Trophoblast cell (in vitro differentiated cells and primary cell): ENCODE results near the gene RNLS.

Experiments used
- DNase-seq, 2 donors: peaks; one replicate each; pipeline ENCODE4 v3.0.0-alpha.2; 2016
- H2AFZ ChIP-seq: 2 replicates; pipeline ENCODE4 v1.6.1; 2013; ENCODE audit warnings: low read length, moderate library complexity, mild to moderate bottlenecking; ENCODE audit not compliant: insufficient read depth, poor library complexity
- H2AK5ac ChIP-seq: 2 replicates; pipeline ENCODE4 v1.6.1; 2013; ENCODE audit warnings: mild to moderate bottlenecking, low read length
- H2BK120ac ChIP-seq: 2 replicates; pipeline ENCODE4 v1.6.1; 2013; ENCODE audit warnings: low read length, mild to moderate bottlenecking, moderate library complexity; ENCODE audit not compliant: insufficient read depth, poor library complexity
- H2BK12ac ChIP-seq: 2 replicates; pipeline ENCODE4 v1.6.1; 2013; ENCODE audit warnings: mild to moderate bottlenecking, low read length, moderate library complexity
- H2BK5ac ChIP-seq: 2 replicates; pipeline ENCODE4 v1.6.1; 2013; ENCODE audit warnings: low read length, low read depth, moderate library complexity, mild to moderate bottlenecking; ENCODE audit not compliant: poor library complexity
- H3K14ac ChIP-seq: 2 replicates; pipeline ENCODE4 v1.6.1; 2013; ENCODE audit warnings: mild to moderate bottlenecking, low read length
- H3K18ac ChIP-seq: 2 replicates; pipeline ENCODE4 v1.6.1; 2013; ENCODE audit warnings: mild to moderate bottlenecking, low read length
- H3K23ac ChIP-seq: 2 replicates; pipeline ENCODE4 v1.6.1; 2013; ENCODE audit warnings: low read length
- H3K27ac ChIP-seq: 2 replicates; pipeline ENCODE4 v1.5.1; 2013; ENCODE audit warnings: low read depth, mild to moderate bottlenecking, inconsistent platforms, low read length, moderate library complexity
- H3K27me3 ChIP-seq: 2 replicates; pipeline ENCODE4 v1.6.1; 2013; ENCODE audit warnings: inconsistent platforms, mild to moderate bottlenecking, low read length, moderate library complexity; ENCODE audit not compliant: insufficient read depth
- H3K36me3 ChIP-seq, 2 experiments: 1 replicate in 1 of 2; 2 replicates in 1 of 2; pipeline ENCODE4 v1.6.1; 2013; ENCODE audit warnings: low read length in 2 of 2, mild to moderate bottlenecking in 2 of 2, moderate library complexity in 1 of 2; ENCODE audit not compliant: insufficient read depth in 2 of 2, control insufficient read depth in 1 of 2
- H3K4ac ChIP-seq: 2 replicates; pipeline ENCODE4 v1.6.1; 2013; ENCODE audit warnings: low read depth, mild to moderate bottlenecking, low read length, moderate library complexity
- H3K4me1 ChIP-seq, 2 experiments: 1 replicate in 1 of 2; 2 replicates in 1 of 2; pipeline ENCODE4 v1.6.1; 2013; ENCODE audit warnings: low read length in 2 of 2, mild to moderate bottlenecking in 2 of 2, moderate library complexity in 1 of 2; ENCODE audit not compliant: insufficient read depth in 2 of 2, control insufficient read depth in 1 of 2
- H3K4me2 ChIP-seq: 2 replicates; pipeline ENCODE4 v1.6.1; 2013; ENCODE audit warnings: inconsistent platforms, mild to moderate bottlenecking, low read length, moderate library complexity
- H3K4me3 ChIP-seq: 2 replicates; pipeline ENCODE4 v1.5.1; 2013; ENCODE audit warnings: mild to moderate bottlenecking, low read depth, low read length, inconsistent platforms
- H3K79me1 ChIP-seq: one replicate; pipeline ENCODE4 v1.6.1; 2013; ENCODE audit warnings: low read length
- H3K79me2 ChIP-seq: 2 replicates; pipeline ENCODE4 v1.6.1; 2013; ENCODE audit warnings: low read length, mild to moderate bottlenecking; ENCODE audit not compliant: control insufficient read depth, insufficient read depth, poor library complexity
- H3K9ac ChIP-seq: 2 replicates; pipeline ENCODE4 v1.6.1; 2013; ENCODE audit warnings: mild to moderate bottlenecking, low read length
- H3K9me3 ChIP-seq: 2 replicates; pipeline ENCODE4 v1.6.1; 2013; ENCODE audit warnings: low read depth, mild to moderate bottlenecking, control low read depth, inconsistent platforms, low read length; ENCODE audit not compliant: insufficient read depth
- H4K12ac ChIP-seq: 2 replicates; pipeline ENCODE4 v1.6.1; 2013; ENCODE audit warnings: low read depth, mild to moderate bottlenecking, low read length, moderate library complexity
- H4K8ac ChIP-seq: 2 replicates; pipeline ENCODE4 v1.6.1; 2013; ENCODE audit warnings: low read depth, mild to moderate bottlenecking, low read length, moderate library complexity
- H4K91ac ChIP-seq: one replicate; pipeline ENCODE4 v1.6.1; 2013; ENCODE audit warnings: low read depth, mild to moderate bottlenecking, low read length, moderate library complexity
- WGBS: extraction: QIAGEN DNeasy Blood & Tissue Kit; methylation state at CpG from one replicate; pipeline ENCODE4 v1.1.7; 2013; ENCODE audit warnings: missing lambda C conversion rate; ENCODE audit not compliant: insufficient read length, insufficient coverage; ENCODE audit errors: extremely low coverage; 5-methylcytosine and 5-hydroxymethylcytosine counted together

RNLS gene

GRCh38 chr10:88565072-88565471 lies 18.0 kb downstream of the RNLS start:
- Histone ChIP-seq H2BK5ac (no peak overlapping the region), H4K91ac (no peak overlapping the region), H3K4me3 (no peak overlapping the region), H4K12ac (no peak overlapping the region), H2AK5ac (no peak overlapping the region), H3K18ac (no peak overlapping the region), H2BK120ac (no peak overlapping the region), H3K27me3 (no peaks in the 10 kb centered on the region), H2BK12ac (no peak overlapping the region), H3K4me1 (no peaks in the 10 kb centered on the region), H3K27ac (no peak overlapping the region), H3K36me3 (no peaks in the 10 kb centered on the region), H3K4ac (no peak overlapping the region), H3K9ac (no peak overlapping the region), H3K9me3 (no peaks in the 10 kb centered on the region), H4K8ac (no peak overlapping the region), H3K4me2 (no peak overlapping the region), H2AFZ (no peak overlapping the region), H3K14ac (no peak overlapping the region), H3K79me2 (no peaks in the 10 kb centered on the region), H3K79me1 (no peaks in the 10 kb centered on the region), H3K23ac (no peak overlapping the region)
- peak in 1 of 2 donors; percentile 61 for DNase-seq
- WGBS = no CpG with 5 or more reads among the region's 1 CpG

- no peak for DNase-seq
- Histone ChIP-seq H3K4ac (no peak overlapping the region), H3K9ac (no peak overlapping the region), H2BK5ac (no peak overlapping the region), H3K4me3 (no peak overlapping the region), H2AFZ (no peak overlapping the region), H3K18ac (no peak overlapping the region), H3K23ac (no peak overlapping the region), H4K8ac (no peak overlapping the region), H3K9me3 (no peaks in the 10 kb centered on the region), H3K4me2 (no peak overlapping the region), H3K14ac (no peak overlapping the region), H3K79me2 (no peaks in the 10 kb centered on the region), H2BK120ac (no peak overlapping the region), H4K91ac (no peak overlapping the region), H2AK5ac (no peak overlapping the region), H3K36me3 (no peaks in the 10 kb centered on the region), H2BK12ac (no peak overlapping the region), H3K4me1 (no peaks in the 10 kb centered on the region), H4K12ac (no peak overlapping the region), H3K27ac (no peak overlapping the region), H3K79me1 (no peaks in the 10 kb centered on the region), H3K27me3 (no peaks in the 10 kb centered on the region)
- WGBS = no CpG with 5 or more reads among the region's 1 CpG
These were observed 21.0 kb downstream of the RNLS start for GRCh38 chr10:88562152-88562551.

- Histone ChIP-seq H3K18ac (no peak overlapping the region), H3K79me2 (no peaks in the 10 kb centered on the region), H3K36me3 (no peaks in the 10 kb centered on the region), H3K4me1 (no peaks in the 10 kb centered on the region), H3K79me1 (no peaks in the 10 kb centered on the region), H3K23ac (no peak overlapping the region), H4K91ac (no peak overlapping the region), H3K9me3 (no peaks in the 10 kb centered on the region), H3K9ac (no peak overlapping the region), H3K4me3 (no peak overlapping the region), H3K4me2 (no peak overlapping the region), H4K12ac (no peak overlapping the region), H3K4ac (no peak overlapping the region), H3K27me3 (no peaks in the 10 kb centered on the region), H2AK5ac (no peak overlapping the region), H2BK120ac (no peak overlapping the region), H2AFZ (no peak overlapping the region), H2BK5ac (no peak overlapping the region), H2BK12ac (no peak overlapping the region), H3K27ac (no peak overlapping the region), H3K14ac (no peak overlapping the region), H4K8ac (no peak overlapping the region)
- no CpG with 5 or more reads among the region's 2 CpGs for WGBS
- no peak for DNase-seq
These were observed 25.5 kb downstream of the RNLS start for GRCh38 chr10:88557658-88558057.

GRCh38 chr10:88557256-88557655 lies 25.9 kb downstream of the RNLS start:
- Histone ChIP-seq H3K27ac (no peak overlapping the region), H3K23ac (no peak overlapping the region), H3K18ac (no peak overlapping the region), H3K4me3 (no peak overlapping the region), H4K8ac (no peak overlapping the region), H4K12ac (no peak overlapping the region), H3K4me2 (no peak overlapping the region), H2BK120ac (no peak overlapping the region), H3K79me1 (no peaks in the 10 kb centered on the region), H3K4ac (no peak overlapping the region), H3K79me2 (no peaks in the 10 kb centered on the region), H4K91ac (no peak overlapping the region), H3K9me3 (no peaks in the 10 kb centered on the region), H2BK5ac (no peak overlapping the region), H3K9ac (no peak overlapping the region), H3K27me3 (no peaks in the 10 kb centered on the region), H3K14ac (no peak overlapping the region), H2BK12ac (no peak overlapping the region), H3K4me1 (no peaks in the 10 kb centered on the region), H2AK5ac (no peak overlapping the region), H3K36me3 (no peaks in the 10 kb centered on the region), H2AFZ (no peak overlapping the region)
- DNase-seq = no peak
- no CpG with 5 or more reads among the region's 1 CpG for WGBS
